ENCODE results near the gene RASA3. TPM values are rescaled to one million over a fixed set of nuclear protein-coding genes. Genes with fewer than 3 reads are reported as not detected.

Gene RASA3
- polyA plus RNA-seq, 3 donors = 9.0 to 32.6 (median 16.6) TPM

GRCh38 chr13:114072421-114072820 is 60.0 kb downstream of the RASA3 start:
- Histone ChIP-seq H3K79me2 (ENCODE audit: insufficient read depth, low read length) (peaks cover 47% of the 10 kb centered on the region), H3K27me3 (ENCODE audit: control insufficient read depth in 2 of 2, insufficient read depth in 2 of 2, low read length in 2 of 2) (no peaks in the 10 kb centered on the region), H3K9ac (ENCODE audit: insufficient read depth, low read length, poor library complexity, severe bottlenecking) (no peak overlapping the region), H3K4me1 (ENCODE audit: control insufficient read depth in 1 of 2, insufficient read depth in 2 of 2, low read length in 2 of 2) (peaks cover 19 to 21% of the 10 kb centered on the region in 2 donors), H3K4me3 (replicated peaks in 1 of 3; ENCODE audit: low read depth in 2 of 3, low read length in 3 of 3) (no peak overlapping the region), H3K27ac (ENCODE audit: low read depth in 1 of 2, low read length in 2 of 2) (no peak overlapping the region), H2AFZ (ENCODE audit: insufficient read depth, low read depth, low read length, poor library complexity, severe bottlenecking) (no peak overlapping the region), H3K36me3 (replicated peaks in 1 of 2; ENCODE audit: control insufficient read depth in 1 of 2, insufficient read depth in 2 of 2, low read length in 2 of 2) (peaks cover 9 to 50% of the 10 kb centered on the region in 2 donors), H3K9me3 (replicated peaks in 1 of 2; ENCODE audit: control insufficient read depth in 1 of 2, insufficient read depth in 1 of 2, low read length in 2 of 2) (no peaks in the 10 kb centered on the region), H4K20me1 (ENCODE audit: insufficient read depth, low read length) (peaks cover 31% of the 10 kb centered on the region), H3K4me2 (replicated peaks; ENCODE audit: extremely low read depth, low read length, poor library complexity, severe bottlenecking) (no peak overlapping the region)
- TF ChIP-seq CTCF (IDR thresholded peaks at IDR 0.05) = no peak
- Mint-ChIP-seq H3K27ac (peak overlapping the region in 2 of 7 donors; percentile 26 to 40), H3K4me3 (no peak overlapping the region), H3K36me3 (peaks cover 50 to 56% of the 10 kb centered on the region in 2 donors), H3K27me3 (ENCODE audit: low read depth in 3 of 3) (peaks cover 0 to 2% (median 1%) of the 10 kb centered on the region in 3 donors), H3K9me3 (peaks cover 0 to 3% (median 2%) of the 10 kb centered on the region in 7 donors), H3K4me1 (peaks cover 22% of the 10 kb centered on the region)
- no peak for DNase-seq
- whole genome bisulfite sequencing (ENCODE audit: insufficient coverage) = 92% methylated on average over 6 of the region's 10 CpGs
- intact Hi-C loops (cut with micrococcal nuclease) = no loop called here

GRCh38 chr13:114071991-114072390 is 60.4 kb downstream of the RASA3 start:
- H3K79me2 ChIP-seq (ENCODE audit: insufficient read depth, low read length) = peaks cover 43% of the 10 kb centered on the region
- H4K20me1 ChIP-seq (ENCODE audit: insufficient read depth, low read length) = peaks cover 27% of the 10 kb centered on the region
- peaks cover 47 to 53% of the 10 kb centered on the region in 2 donors for H3K36me3 Mint-ChIP-seq
- no peak for TF ChIP-seq CTCF (IDR thresholded peaks at IDR 0.05)
- H3K36me3 ChIP-seq (replicated peaks in 1 of 2; ENCODE audit: control insufficient read depth in 1 of 2, insufficient read depth in 2 of 2, low read length in 2 of 2) = peaks cover 9 to 48% of the 10 kb centered on the region in 2 donors
- H3K4me3 Mint-ChIP-seq = no peak overlapping the region
- H3K9me3 ChIP-seq (replicated peaks in 1 of 2; ENCODE audit: control insufficient read depth in 1 of 2, insufficient read depth in 1 of 2, low read length in 2 of 2) = no peaks in the 10 kb centered on the region
- peaks cover 0 to 2% (median 1%) of the 10 kb centered on the region in 3 donors for H3K27me3 Mint-ChIP-seq (ENCODE audit: low read depth in 3 of 3)
- H3K4me3 ChIP-seq (replicated peaks in 1 of 3; ENCODE audit: low read depth in 2 of 3, low read length in 3 of 3) = no peak overlapping the region
- H3K9ac ChIP-seq (ENCODE audit: insufficient read depth, low read length, poor library complexity, severe bottlenecking) = no peak overlapping the region
- intact Hi-C loops (cut with micrococcal nuclease) = no loop called here
- H3K9me3 Mint-ChIP-seq = peaks cover 0 to 3% (median 2%) of the 10 kb centered on the region in 7 donors
- no peak overlapping the region for H2AFZ ChIP-seq (ENCODE audit: insufficient read depth, low read depth, low read length, poor library complexity, severe bottlenecking)
- peak overlapping the region in 3 of 7 donors; percentile 27 to 48 (median 35) for H3K27ac Mint-ChIP-seq
- no peaks in the 10 kb centered on the region for H3K27me3 ChIP-seq (ENCODE audit: control insufficient read depth in 2 of 2, insufficient read depth in 2 of 2, low read length in 2 of 2)
- H3K4me1 ChIP-seq (ENCODE audit: control insufficient read depth in 1 of 2, insufficient read depth in 2 of 2, low read length in 2 of 2) = peaks cover 24 to 25% of the 10 kb centered on the region in 2 donors
- no peak for DNase-seq
- 94% methylated on average over 9 of the region's 14 CpGs for WGBS (ENCODE audit: insufficient coverage)
- H3K27ac ChIP-seq (ENCODE audit: low read depth in 1 of 2, low read length in 2 of 2) = no peak overlapping the region
- no peak overlapping the region for H3K4me2 ChIP-seq (replicated peaks; ENCODE audit: extremely low read depth, low read length, poor library complexity, severe bottlenecking)
- H3K4me1 Mint-ChIP-seq = peaks cover 26% of the 10 kb centered on the region
